CD14-positive monocyte (primary cell): ENCODE data around the gene PARVG. TPM values are rescaled to one million over a fixed set of nuclear protein-coding genes. Genes with fewer than 3 reads are reported as not detected.

Experiments
- DNase-seq, 3 donors: peaks; one replicate each; pipeline ENCODE4 v3.0.0-alpha.2; 2011 to 2022
- H2AFZ ChIP-seq: 2 replicates; pipeline ENCODE4 v1.6.0; 2012; ENCODE audit warnings: mild to moderate bottlenecking, low read depth, low read length, inconsistent platforms; ENCODE audit not compliant: insufficient read depth, poor library complexity, severe bottlenecking
- H3K27ac ChIP-seq, 2 donors: 1 replicate in 1 of 2; 2 replicates in 1 of 2; pipeline ENCODE4 v1.5.1; 2012 to 2013; ENCODE audit warnings: low read length in 2 of 2, control low read depth in 1 of 2, inconsistent platforms in 1 of 2, low read depth in 1 of 2, mild to moderate bottlenecking in 1 of 2
- H3K27me3 ChIP-seq, 2 donors: one replicate each; pipeline versions ENCODE4 v1.6.0 to v1.6.1; 2011 to 2013; ENCODE audit warnings: low read length in 2 of 2; ENCODE audit not compliant: control insufficient read depth in 2 of 2, insufficient read depth in 2 of 2
- H3K36me3 ChIP-seq, 2 donors: replicated peaks in 1 of 2; 1 replicate in 1 of 2; 2 replicates in 1 of 2; pipeline versions ENCODE4 v1.5.1 to v1.6.1; 2012 to 2013; ENCODE audit warnings: low read length in 2 of 2, control low read depth in 1 of 2, inconsistent platforms in 1 of 2, mild to moderate bottlenecking in 1 of 2; ENCODE audit not compliant: insufficient read depth in 2 of 2, control insufficient read depth in 1 of 2
- H3K4me1 ChIP-seq, 2 donors: 1 replicate in 1 of 2; 2 replicates in 1 of 2; pipeline versions ENCODE4 v1.5.1 to v1.6.1; 2012 to 2013; ENCODE audit warnings: low read length in 2 of 2, control low read depth in 1 of 2, inconsistent platforms in 1 of 2, mild to moderate bottlenecking in 1 of 2, moderate library complexity in 1 of 2; ENCODE audit not compliant: insufficient read depth in 2 of 2, control insufficient read depth in 1 of 2
- H3K4me2 ChIP-seq: replicated peaks from 2 replicates; pipeline ENCODE3; 2012; ENCODE audit warnings: low read length, moderate library complexity, mild to moderate bottlenecking; ENCODE audit not compliant: poor library complexity, severe bottlenecking; ENCODE audit errors: extremely low read depth
- H3K4me3 ChIP-seq, 3 experiments: fragments of 200-600 bp in 1 of 3; sonication (generic) in 1 of 3; replicated peaks in 1 of 3; 1 replicate in 2 of 3; 2 replicates in 1 of 3; pipeline ENCODE4 v1.5.1; 2011 to 2013; ENCODE audit warnings: low read length in 3 of 3, mild to moderate bottlenecking in 3 of 3, control low read depth in 2 of 3, low read depth in 2 of 3, inconsistent platforms in 1 of 3, moderate library complexity in 1 of 3
- H3K79me2 ChIP-seq: 2 replicates; pipeline ENCODE4 v1.6.0; 2012; ENCODE audit warnings: mild to moderate bottlenecking, control low read depth, inconsistent platforms, low read length, moderate library complexity; ENCODE audit not compliant: insufficient read depth
- H3K9ac ChIP-seq: 2 replicates; pipeline ENCODE4 v1.6.0; 2017; ENCODE audit warnings: low read length, mild to moderate bottlenecking; ENCODE audit not compliant: insufficient read depth, poor library complexity, severe bottlenecking
- H3K9me3 ChIP-seq, 2 donors: replicated peaks in 1 of 2; 1 replicate in 1 of 2; 2 replicates in 1 of 2; pipeline versions ENCODE4 v1.5.1 to v1.6.1; 2012 to 2013; ENCODE audit warnings: low read length in 2 of 2, control low read depth in 1 of 2; ENCODE audit not compliant: control insufficient read depth in 1 of 2, insufficient read depth in 1 of 2
- H4K20me1 ChIP-seq: 2 replicates; pipeline ENCODE4 v1.6.0; 2012; ENCODE audit warnings: mild to moderate bottlenecking, low read length, control low read depth, moderate library complexity; ENCODE audit not compliant: insufficient read depth
- H3K27ac Mint-ChIP-seq, 7 donors: one replicate each; pipeline ENCODE4 v1.8.0; 2020; ENCODE audit warnings: mild to moderate bottlenecking in 7 of 7, mixed read lengths in 7 of 7, moderate library complexity in 6 of 7, inconsistent platforms in 2 of 7
- H3K27me3 Mint-ChIP-seq, 3 donors: one replicate each; pipeline ENCODE4 v1.8.0; 2021 to 2022; ENCODE audit warnings: low read depth in 3 of 3, mild to moderate bottlenecking in 3 of 3, mixed read lengths in 3 of 3, moderate library complexity in 3 of 3, inconsistent platforms in 1 of 3
- H3K36me3 Mint-ChIP-seq, 2 donors: one replicate each; pipeline ENCODE4 v1.8.0; 2020; ENCODE audit warnings: mixed read lengths in 2 of 2, inconsistent platforms in 1 of 2, mild to moderate bottlenecking in 1 of 2
- H3K4me1 Mint-ChIP-seq: one replicate; pipeline ENCODE4 v1.8.0; 2020; ENCODE audit warnings: mild to moderate bottlenecking, mixed read lengths
- H3K4me3 Mint-ChIP-seq, 2 donors: one replicate each; pipeline ENCODE4 v1.8.0; 2020; ENCODE audit warnings: mild to moderate bottlenecking in 2 of 2, mixed read lengths in 2 of 2, moderate library complexity in 1 of 2
- H3K9me3 Mint-ChIP-seq, 7 donors: one replicate each; pipeline ENCODE4 v1.8.0; 2020 to 2022; ENCODE audit warnings: mixed read lengths in 7 of 7, mild to moderate bottlenecking in 6 of 7, moderate library complexity in 6 of 7, inconsistent platforms in 2 of 7
- CTCF ChIP-seq: fragments of 200-600 bp; IDR thresholded peaks from one replicate; pipeline ENCODE4 v1.8.0; 2022; ENCODE audit warnings: antibody characterized with exemption, mild to moderate bottlenecking
- WGBS: methylation state at CpG from one replicate; pipeline ENCODE4 v1.1.5; 2013; ENCODE audit warnings: missing lambda C conversion rate; ENCODE audit not compliant: insufficient coverage; 5-methylcytosine and 5-hydroxymethylcytosine counted together
- intact Hi-C, 2 donors: fragments of 100-400 bp; cut with micrococcal nuclease; formaldehyde crosslinking; loops; one replicate each; pipeline versions ENCODE4 v1.15.0 to v1.15.1; 2023
- polyA plus RNA-seq, 3 donors: library from polyadenylated mRNA; depleted of rRNA in 1 of 3; unstranded in 2 of 3; stranded (reverse) in 1 of 3; fragments of 300-500 nt in 2 of 3; fragments of >200 nt in 1 of 3; fragmentation: Illumina TruSeq in 2 of 3; gene quantifications; 1 replicate in 2 of 3; 2 replicates in 1 of 3; pipeline ENCODE4 v1.2.3, GENCODE V29; 2012 to 2021

PARVG gene
- polyA plus RNA-seq, 3 donors = 169 to 577 (median 190) TPM

GRCh38 chr22:44173154-44173553 lies 7.6 kb upstream of the PARVG start:
- H3K9ac ChIP-seq = peak overlapping the region; percentile 53
- no peaks in the 10 kb centered on the region for H3K9me3 ChIP-seq
- peak overlapping the region; percentile 64 to 67 for H3K4me3 Mint-ChIP-seq
- TF ChIP-seq CTCF = no peak
- peak in 1 of 3 donors; percentile 41 for DNase-seq
- H3K27ac ChIP-seq = peak overlapping the region; percentile 87 to 88
- peak overlapping the region; percentile 46 for H2AFZ ChIP-seq
- peaks cover 38% of the 10 kb centered on the region for H3K4me1 Mint-ChIP-seq
- H3K27me3 Mint-ChIP-seq = peaks cover 0 to 2% (median 0%) of the 10 kb centered on the region in 3 donors
- no peaks in the 10 kb centered on the region for H3K27me3 ChIP-seq
- peak overlapping the region in 1 of 3 experiments; percentile 56 for H3K4me3 ChIP-seq
- peak overlapping the region; percentile 96 to 99 (median 99) for H3K27ac Mint-ChIP-seq
- H3K36me3 ChIP-seq = peaks cover 0 to 4% of the 10 kb centered on the region in 2 donors
- 74% methylated on average over 4 of the region's 10 CpGs for WGBS
- H3K36me3 Mint-ChIP-seq = peaks cover 13 to 30% of the 10 kb centered on the region in 2 donors
- no peaks in the 10 kb centered on the region for H3K9me3 Mint-ChIP-seq
- H3K4me2 ChIP-seq = peak overlapping the region; percentile 69
- H3K79me2 ChIP-seq = peaks cover 22% of the 10 kb centered on the region
- no peaks in the 10 kb centered on the region for H4K20me1 ChIP-seq
- intact Hi-C loops = loop anchor here in 1 of 2 donors (2.0 to 10.0 kb wide), 2 partner anchors 146 to 178 kb away; no protein-coding TSS in a partner anchor
- peaks cover 44 to 46% of the 10 kb centered on the region in 2 donors for H3K4me1 ChIP-seq

- no peak overlapping the region for H3K9ac ChIP-seq
- no peak overlapping the region for H3K4me2 ChIP-seq
Observed at GRCh38 chr22:44175676-44176075, 5.0 kb upstream of the PARVG start.

More at GRCh38 chr22:44175676-44176075, 5.0 kb upstream of the PARVG start:
- Histone ChIP-seq H3K27ac (no peak overlapping the region), H3K27me3 (no peaks in the 10 kb centered on the region), H4K20me1 (no peaks in the 10 kb centered on the region), H2AFZ (no peak overlapping the region), H3K4me1 (peaks cover 55 to 58% of the 10 kb centered on the region in 2 donors), H3K79me2 (peaks cover 30% of the 10 kb centered on the region), H3K36me3 (no peaks in the 10 kb centered on the region), H3K4me3 (no peak overlapping the region), H3K9me3 (no peaks in the 10 kb centered on the region)
- Mint-ChIP-seq H3K27me3 (peaks cover 0 to 2% (median 0%) of the 10 kb centered on the region in 3 donors), H3K4me3 (no peak overlapping the region), H3K27ac (peak overlapping the region in 1 of 7 donors; percentile 25), H3K9me3 (no peaks in the 10 kb centered on the region), H3K4me1 (peaks cover 51% of the 10 kb centered on the region), H3K36me3 (peaks cover 2 to 12% of the 10 kb centered on the region in 2 donors)
- no peak for TF ChIP-seq CTCF
- WGBS = 89% methylated on average over 7 of the region's 8 CpGs
- DNase-seq = no peak
- intact Hi-C loops = loop anchor here in 1 of 2 donors (10.0 kb wide), 1 partner anchor 181 kb away; no protein-coding TSS in a partner anchor
